Thyroid gland (tissue), 4 donors: ENCODE results near the gene LCT.

Experiments used
- CTCF ChIP-seq, 6 experiments: fragments of 200-600 bp in 3 of 6; fragments of 450-650 bp in 3 of 6; sonication (generic) in 3 of 6; IDR thresholded peaks; one replicate each; pipeline ENCODE4 v1.5.1; 2016 to 2019; ENCODE audit warnings: antibody characterized with exemption in 6 of 6, mild to moderate bottlenecking in 2 of 6, inconsistent platforms in 1 of 6, moderate library complexity in 1 of 6
- POLR2A ChIP-seq, 2 donors: fragments of 450-650 bp; IDR thresholded peaks; one replicate each; pipeline ENCODE4 v1.6.1; 2017; ENCODE audit warnings: antibody characterized with exemption in 2 of 2, mild to moderate bottlenecking in 2 of 2, moderate library complexity in 1 of 2

GRCh38 chr2:135776367-135776766 lies 60.6 kb downstream of the LCT start:
- TF ChIP-seq POLR2A (IDR thresholded peaks at IDR 0.05) (no peak), CTCF (IDR thresholded peaks at IDR 0.05) (no peak)
